H9 (cell line): ENCODE results near the gene COX6B1. TPM values are rescaled to one million over a fixed set of nuclear protein-coding genes. Genes with fewer than 3 reads are reported as not detected.

ENCODE experiments used
- DNase-seq: peaks from one replicate; pipeline ENCODE4 v3.0.0-alpha.2; 2017
- H2AFZ ChIP-seq: one replicate; pipeline ENCODE4 v1.6.1; 2013; ENCODE audit warnings: mild to moderate bottlenecking, low read length, control low read depth, moderate library complexity
- H2AK5ac ChIP-seq: 2 replicates; pipeline ENCODE4 v1.6.1; 2013; ENCODE audit warnings: low read length, control low read depth, mixed read lengths; ENCODE audit not compliant: insufficient read length
- H2BK120ac ChIP-seq: one replicate; pipeline ENCODE4 v1.6.1; 2013; ENCODE audit warnings: low read depth, mild to moderate bottlenecking, low read length, control low read depth, inconsistent platforms; ENCODE audit not compliant: poor library complexity, severe bottlenecking
- H2BK12ac ChIP-seq: 2 replicates; pipeline ENCODE4 v1.6.1; 2013; ENCODE audit warnings: low read length, control low read depth, mixed read lengths, low read depth; ENCODE audit not compliant: insufficient read length
- H2BK15ac ChIP-seq: 2 replicates; pipeline ENCODE4 v1.6.1; 2013; ENCODE audit warnings: low read depth, low read length, control low read depth
- H2BK20ac ChIP-seq: one replicate; pipeline ENCODE4 v1.6.1; 2013; ENCODE audit warnings: low read depth, mild to moderate bottlenecking, low read length, control low read depth, inconsistent platforms; ENCODE audit not compliant: poor library complexity, severe bottlenecking
- H2BK5ac ChIP-seq: 2 replicates; pipeline ENCODE4 v1.6.1; 2013; ENCODE audit warnings: low read length, control low read depth, mixed read lengths; ENCODE audit not compliant: insufficient read length
- H3K14ac ChIP-seq: 2 replicates; pipeline ENCODE4 v1.6.1; 2013; ENCODE audit warnings: low read length, control low read depth; ENCODE audit not compliant: insufficient read depth
- H3K18ac ChIP-seq: 2 replicates; pipeline ENCODE4 v1.6.1; 2013; ENCODE audit warnings: low read depth, mild to moderate bottlenecking, mixed read lengths, low read length, control low read depth; ENCODE audit not compliant: insufficient read length
- H3K23ac ChIP-seq: 2 replicates; pipeline ENCODE4 v1.6.1; 2013; ENCODE audit warnings: low read length, control low read depth, mixed read lengths, low read depth; ENCODE audit not compliant: insufficient read length
- H3K23me2 ChIP-seq: 2 replicates; pipeline ENCODE4 v1.6.1; 2013; ENCODE audit warnings: low read depth, mild to moderate bottlenecking, mixed read lengths, low read length, control low read depth; ENCODE audit not compliant: insufficient read length, poor library complexity, severe bottlenecking
- H3K27ac ChIP-seq: 2 replicates; pipeline ENCODE4 v1.5.1; 2013; ENCODE audit warnings: low read length, control low read depth, mixed read lengths, low read depth; ENCODE audit not compliant: insufficient read length
- H3K27me3 ChIP-seq: 2 replicates; pipeline ENCODE4 v1.6.1; 2013; ENCODE audit warnings: low read length, control low read depth, inconsistent platforms; ENCODE audit not compliant: insufficient read depth
- H3K4ac ChIP-seq: 2 replicates; pipeline ENCODE4 v1.6.1; 2013; ENCODE audit warnings: low read depth, mild to moderate bottlenecking, control low read depth, inconsistent platforms, low read length, moderate library complexity
- H3K4me1 ChIP-seq: 2 replicates; pipeline ENCODE4 v1.6.1; 2013; ENCODE audit warnings: low read length, control low read depth, inconsistent platforms; ENCODE audit not compliant: insufficient read depth
- H3K4me2 ChIP-seq: 2 replicates; pipeline ENCODE4 v1.6.1; 2013; ENCODE audit warnings: low read length, control low read depth, mixed read lengths; ENCODE audit not compliant: insufficient read length, insufficient read depth
- H3K56ac ChIP-seq: 2 replicates; pipeline ENCODE4 v1.6.1; 2013; ENCODE audit warnings: low read depth, mild to moderate bottlenecking, mixed read lengths, low read length, control low read depth; ENCODE audit not compliant: insufficient read length
- H3K79me1 ChIP-seq: 2 replicates; pipeline ENCODE4 v1.6.1; 2013; ENCODE audit warnings: low read depth, mild to moderate bottlenecking, moderate library complexity, low read length, control low read depth, inconsistent platforms; ENCODE audit not compliant: insufficient read depth, poor library complexity, severe bottlenecking
- H3K79me2 ChIP-seq: 2 replicates; pipeline ENCODE4 v1.6.1; 2013; ENCODE audit warnings: low read length, control low read depth, inconsistent platforms; ENCODE audit not compliant: insufficient read depth
- H3K9ac ChIP-seq: 2 replicates; pipeline ENCODE4 v1.6.1; 2013; ENCODE audit warnings: low read length, control low read depth, mixed read lengths; ENCODE audit not compliant: insufficient read length; ENCODE audit errors: extremely low read depth
- H3K9me3 ChIP-seq: one replicate; pipeline ENCODE4 v1.6.1; 2013; ENCODE audit warnings: low read depth, low read length, inconsistent platforms; ENCODE audit not compliant: control insufficient read depth
- H3T11ph ChIP-seq: one replicate; pipeline ENCODE4 v1.6.1; 2013; ENCODE audit warnings: mild to moderate bottlenecking, low read length, control low read depth, inconsistent platforms
- H4K20me1 ChIP-seq: one replicate; pipeline ENCODE4 v1.6.1; 2013; ENCODE audit not compliant: control insufficient read depth, insufficient read length, insufficient read depth
- H4K5ac ChIP-seq: 2 replicates; pipeline ENCODE4 v1.6.1; 2013; ENCODE audit warnings: low read depth, mild to moderate bottlenecking, mixed read lengths, low read length, control low read depth; ENCODE audit not compliant: insufficient read length
- H4K8ac ChIP-seq: replicated peaks from 2 replicates; pipeline ENCODE4 v1.6.1; 2013; ENCODE audit warnings: low read length, control low read depth, mixed read lengths, low read depth; ENCODE audit not compliant: insufficient read length
- H4K91ac ChIP-seq: 2 replicates; pipeline ENCODE4 v1.6.1; 2013; ENCODE audit warnings: low read depth, mild to moderate bottlenecking, moderate library complexity, mixed read lengths, low read length, control low read depth; ENCODE audit not compliant: insufficient read length
- H3K27ac Mint-ChIP-seq, 3 experiments: 2 replicates in 2 of 3; 3 replicates in 1 of 3; pipeline ENCODE4 v1.8.0; 2020 to 2021; ENCODE audit warnings: mixed read lengths in 3 of 3, mild to moderate bottlenecking in 1 of 3, moderate library complexity in 1 of 3
- H3K27me3 Mint-ChIP-seq: 2 replicates; pipeline ENCODE4 v1.8.0; 2021; ENCODE audit warnings: low read depth, mild to moderate bottlenecking, moderate library complexity, mixed read lengths
- H3K36me3 Mint-ChIP-seq, 3 experiments: 2 replicates in 2 of 3; 3 replicates in 1 of 3; pipeline ENCODE4 v1.8.0; 2020 to 2021; ENCODE audit warnings: low read depth in 3 of 3, mixed read lengths in 3 of 3; ENCODE audit not compliant: insufficient read depth in 1 of 3
- H3K4me1 Mint-ChIP-seq, 2 experiments: 2 replicates each; pipeline ENCODE4 v1.8.0; 2020; ENCODE audit warnings: mixed read lengths in 2 of 2
- H3K4me3 Mint-ChIP-seq, 2 experiments: 2 replicates in 1 of 2; 3 replicates in 1 of 2; pipeline ENCODE4 v1.8.0; 2020 to 2021; ENCODE audit warnings: mild to moderate bottlenecking in 2 of 2, mixed read lengths in 2 of 2, moderate library complexity in 1 of 2
- H3K9me3 Mint-ChIP-seq, 2 experiments: 2 replicates in 1 of 2; 3 replicates in 1 of 2; pipeline ENCODE4 v1.8.0; 2020; ENCODE audit warnings: mild to moderate bottlenecking in 2 of 2, mixed read lengths in 2 of 2, moderate library complexity in 1 of 2
- CTCF ChIP-seq: fragments of 200-600 bp; sonication (generic); conservative IDR thresholded peaks from 3 replicates; pipeline ENCODE4 v1.8.0; 2021; ENCODE audit warnings: antibody characterized with exemption, mild to moderate bottlenecking
- WGBS: extraction: QIAGEN DNeasy Blood & Tissue Kit; methylation state at CpG from one replicate; pipeline ENCODE4 v1.1.7; 2013; ENCODE audit warnings: missing lambda C conversion rate, low lambda C conversion rate, mixed read lengths; ENCODE audit not compliant: insufficient read length; ENCODE audit errors: extremely low coverage; 5-methylcytosine and 5-hydroxymethylcytosine counted together
- total RNA-seq: library from RNA; stranded (reverse); gene quantifications from 2 replicates; pipeline ENCODE4 v1.2.1, GENCODE V29; 2021

The COX6B1 gene
- total RNA-seq, 1 experiment from 2014 or later, result 432 TPM

GRCh38 chr19:35636651-35637050 lies 11.5 kb upstream of the COX6B1 start:
- TF ChIP-seq CTCF, result no peak
- no peak overlapping the region; a peak in 1 of 5 replicates for H3K4me3 Mint-ChIP-seq

More at GRCh38 chr19:35636651-35637050, 11.5 kb upstream of the COX6B1 start:
- Histone ChIP-seq H2AK5ac (no peak overlapping the region), H3K18ac (no peak overlapping the region), H3K4me1 (peaks cover 6% of the 10 kb centered on the region; the same call in 1 of the 2 replicates), H4K20me1 (no peaks in the 10 kb centered on the region), H3K4me2 (no peak overlapping the region), H2BK20ac (no peak overlapping the region), H3K27ac (no peak overlapping the region), H3K4ac (no peak overlapping the region), H2AFZ (no peak overlapping the region), H4K8ac (no peak overlapping the region), H3K23ac (no peak overlapping the region), H2BK15ac (no peak overlapping the region), H3K23me2 (no peaks in the 10 kb centered on the region), H4K5ac (no peak overlapping the region), H4K91ac (no peak overlapping the region), H3K14ac (no peak overlapping the region; the same call in 1 of the 2 replicates), H2BK12ac (no peak overlapping the region), H3K27me3 (no peaks in the 10 kb centered on the region), H3K9me3 (no peaks in the 10 kb centered on the region), H2BK120ac (no peak overlapping the region), H3K79me1 (no peaks in the 10 kb centered on the region), H2BK5ac (no peak overlapping the region), H3K79me2 (no peaks in the 10 kb centered on the region), H3K56ac (no peak overlapping the region), H3T11ph (no peak overlapping the region), H3K9ac (no peak overlapping the region)
- H3K27me3 Mint-ChIP-seq, result no peaks in the 10 kb centered on the region
- no peak for DNase-seq
- no CpG with 5 or more reads among the region's 3 CpGs for WGBS
- no peaks in the 10 kb centered on the region for H3K9me3 Mint-ChIP-seq
- peaks cover 18% of the 10 kb centered on the region in 2 experiments for H3K4me1 Mint-ChIP-seq
- H3K27ac Mint-ChIP-seq, result no peak overlapping the region
- H3K36me3 Mint-ChIP-seq, result peaks cover 23 to 59% (median 47%) of the 10 kb centered on the region in 3 experiments
